GM13977 (cell line): ENCODE measurements around the gene KIF26B.
A peak's percentile ranks its signal among the peaks of the same experiment; 100 is the strongest.

ENCODE experiments used
- DNase-seq: peaks from one replicate; pipeline ENCODE4 v3.0.0; 2012; ENCODE audit warnings: low spot score
- in situ Hi-C: fragments of 300-500 bp; cut with MboI; formaldehyde crosslinking; loops from one replicate; pipeline ENCODE4 v1.12.0; 2022; ENCODE audit warnings: low sequenced_read_pairs, low pct_unique_long_range_greater_than_20kb, mixed read lengths, inconsistent platforms; ENCODE audit not compliant: unreplicated experiment
- TF ChIP-seq, protein P1 (sequence below): IDR thresholded peaks from 2 replicates; pipeline ENCODE4 v1.5.1; 2012; ENCODE audit warnings: mild to moderate bottlenecking, control low read depth; ENCODE audit not compliant: insufficient read depth; ENCODE audit errors: extremely low read depth, missing control alignments

The KIF26B gene

DNA sequence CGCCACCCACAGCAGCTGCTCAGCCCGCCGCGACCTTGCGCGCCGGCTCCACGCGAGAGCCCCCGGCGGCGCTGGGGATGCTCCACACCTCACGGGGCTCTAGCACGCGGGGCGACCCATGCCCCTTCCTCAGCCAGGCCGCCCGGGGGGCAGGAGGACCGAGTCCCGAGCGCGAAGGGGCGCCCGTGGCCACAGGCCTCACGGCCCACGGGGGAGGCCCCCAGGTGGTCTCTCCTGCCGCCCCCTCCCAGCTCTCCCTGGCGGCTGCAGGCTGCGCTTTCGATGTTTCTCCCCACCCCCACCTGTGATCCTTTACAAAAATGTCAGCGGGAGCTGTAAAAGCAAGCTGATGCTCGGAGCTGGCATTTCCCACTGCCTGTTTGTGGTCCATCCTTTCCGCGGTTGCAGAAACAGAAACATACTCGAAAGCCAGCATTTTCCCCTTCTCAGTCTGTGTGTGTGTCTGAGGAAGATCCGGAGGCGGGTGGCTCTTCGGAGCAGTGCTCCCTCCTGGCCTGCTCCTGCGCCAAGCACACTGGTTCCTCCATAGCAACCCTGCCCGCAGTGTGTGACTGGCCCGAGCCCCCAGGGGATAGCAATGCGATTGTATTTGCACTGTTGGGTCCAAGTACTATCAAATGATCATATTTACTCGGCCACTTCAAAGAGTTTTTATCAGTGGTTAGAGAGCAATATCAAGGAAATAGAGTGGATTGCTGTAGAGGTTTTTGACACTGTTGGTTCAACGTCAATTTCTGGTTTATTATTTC lies 2.1 kb downstream of the KIF26B start:
- TF ChIP-seq, protein P1, sequence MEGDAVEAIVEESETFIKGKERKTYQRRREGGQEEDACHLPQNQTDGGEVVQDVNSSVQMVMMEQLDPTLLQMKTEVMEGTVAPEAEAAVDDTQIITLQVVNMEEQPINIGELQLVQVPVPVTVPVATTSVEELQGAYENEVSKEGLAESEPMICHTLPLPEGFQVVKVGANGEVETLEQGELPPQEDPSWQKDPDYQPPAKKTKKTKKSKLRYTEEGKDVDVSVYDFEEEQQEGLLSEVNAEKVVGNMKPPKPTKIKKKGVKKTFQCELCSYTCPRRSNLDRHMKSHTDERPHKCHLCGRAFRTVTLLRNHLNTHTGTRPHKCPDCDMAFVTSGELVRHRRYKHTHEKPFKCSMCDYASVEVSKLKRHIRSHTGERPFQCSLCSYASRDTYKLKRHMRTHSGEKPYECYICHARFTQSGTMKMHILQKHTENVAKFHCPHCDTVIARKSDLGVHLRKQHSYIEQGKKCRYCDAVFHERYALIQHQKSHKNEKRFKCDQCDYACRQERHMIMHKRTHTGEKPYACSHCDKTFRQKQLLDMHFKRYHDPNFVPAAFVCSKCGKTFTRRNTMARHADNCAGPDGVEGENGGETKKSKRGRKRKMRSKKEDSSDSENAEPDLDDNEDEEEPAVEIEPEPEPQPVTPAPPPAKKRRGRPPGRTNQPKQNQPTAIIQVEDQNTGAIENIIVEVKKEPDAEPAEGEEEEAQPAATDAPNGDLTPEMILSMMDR: no peak
- DNase-seq: peak; percentile 35
- in situ Hi-C loops: loop anchor here (25.0 kb wide), 1 partner anchor 1305 kb away; no protein-coding TSS in a partner anchor

DNA sequence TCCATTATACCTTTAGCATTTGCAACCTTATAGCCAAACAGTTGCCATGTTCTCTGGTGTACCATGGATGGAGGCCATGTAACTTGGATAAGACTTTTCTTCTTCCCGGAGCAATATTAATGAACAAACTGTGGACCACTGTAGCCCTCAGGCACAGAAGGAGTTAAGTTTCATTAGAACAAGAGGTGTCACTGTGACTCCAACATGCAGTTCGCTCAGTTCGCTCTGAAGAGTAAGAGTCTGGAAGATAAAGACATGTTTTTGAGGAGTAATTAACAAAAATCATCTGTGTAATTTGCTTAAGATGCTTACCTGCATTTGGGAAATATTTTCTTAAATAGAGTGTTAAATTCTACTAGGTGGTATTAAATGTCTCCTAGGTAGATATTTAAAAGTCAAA lies 4.1 kb downstream of the KIF26B start:
- TF ChIP-seq, protein P1: no peak
- DNase-seq: no peak
- in situ Hi-C loops: loop anchor here (25.0 kb wide), 1 partner anchor 1303 kb away; no protein-coding TSS in a partner anchor

DNA sequence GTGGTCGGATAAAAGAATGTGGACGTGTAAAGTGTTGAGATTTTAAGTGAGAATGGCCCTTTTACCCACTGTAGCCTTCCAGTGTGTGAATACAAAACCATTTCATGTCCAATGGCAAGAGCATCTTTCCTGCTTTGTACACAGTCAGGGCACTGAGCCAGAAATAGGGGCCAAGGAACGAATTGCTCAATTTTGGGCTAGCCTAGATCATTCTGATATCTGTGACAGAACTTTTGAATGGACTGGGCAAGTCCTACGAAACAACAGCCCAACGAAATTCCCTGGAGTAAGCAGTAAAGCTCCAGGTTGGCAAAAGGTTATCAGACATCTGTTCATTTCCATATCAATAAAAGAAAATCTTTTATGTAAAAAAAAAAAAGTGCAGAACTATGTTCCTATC lies 5.5 kb downstream of the KIF26B start:
- in situ Hi-C loops: loop anchor here (25.0 kb wide), 1 partner anchor 1302 kb away; no protein-coding TSS in a partner anchor
- no peak for DNase-seq
- TF ChIP-seq, protein P1: no peak

DNA sequence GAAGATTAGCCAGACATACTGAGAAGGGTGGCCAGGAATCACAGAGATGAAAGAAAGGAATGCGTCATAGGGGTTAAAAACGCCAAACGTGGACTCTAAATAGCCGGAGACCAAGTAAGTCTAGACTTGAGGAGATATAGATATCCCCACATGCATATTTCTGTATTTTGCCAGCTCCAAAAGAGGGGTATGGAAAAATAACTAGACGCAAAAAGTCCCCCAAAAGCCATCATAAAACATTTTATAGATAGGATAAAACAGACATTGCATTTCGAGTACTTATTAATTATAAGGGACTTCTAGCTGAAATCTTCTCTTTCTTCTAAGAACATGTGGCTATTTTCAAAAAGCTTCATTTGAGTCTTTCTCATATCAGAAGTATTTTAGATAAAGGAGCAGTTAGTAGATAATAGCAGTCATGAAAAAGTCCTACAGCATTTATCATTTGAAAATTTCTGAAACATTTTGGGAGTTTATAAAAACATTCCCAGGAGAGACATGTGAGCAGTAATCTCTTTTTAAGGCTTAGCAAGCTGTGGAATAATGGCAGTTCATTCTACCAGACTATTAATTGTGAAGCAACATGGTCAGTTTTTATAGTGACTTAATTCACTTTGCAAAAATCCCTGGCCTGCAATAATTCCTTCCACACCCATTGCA lies 6.1 kb downstream of the KIF26B start:
- in situ Hi-C loops: loop anchor here (25.0 kb wide), 1 partner anchor 1301 kb away; no protein-coding TSS in a partner anchor
- TF ChIP-seq, protein P1: no peak
- no peak for DNase-seq

DNA sequence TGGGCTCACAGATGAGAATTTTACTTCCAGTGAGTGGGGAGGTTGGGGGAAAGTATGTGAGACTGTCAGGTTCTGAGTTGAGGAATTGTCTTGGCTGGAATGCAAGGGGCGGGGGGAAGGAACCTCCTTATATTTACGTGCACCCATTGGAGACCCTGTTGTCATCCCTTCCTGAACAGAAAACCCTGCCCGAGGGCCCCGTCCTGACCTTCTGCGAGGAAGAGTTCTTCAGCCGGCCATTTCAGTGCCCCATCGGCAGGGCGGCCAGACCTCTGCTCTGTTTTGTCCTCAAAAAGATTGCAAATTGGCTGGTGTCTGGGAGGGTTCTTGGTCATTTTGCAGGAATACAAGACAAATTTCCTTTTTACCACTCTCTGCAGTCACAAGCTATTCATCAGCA lies 7.1 kb downstream of the KIF26B start:
- TF ChIP-seq, protein P1: no peak
- DNase-seq: no peak
- in situ Hi-C loops: loop anchor here (25.0 kb wide), 1 partner anchor 1300 kb away; no protein-coding TSS in a partner anchor

DNA sequence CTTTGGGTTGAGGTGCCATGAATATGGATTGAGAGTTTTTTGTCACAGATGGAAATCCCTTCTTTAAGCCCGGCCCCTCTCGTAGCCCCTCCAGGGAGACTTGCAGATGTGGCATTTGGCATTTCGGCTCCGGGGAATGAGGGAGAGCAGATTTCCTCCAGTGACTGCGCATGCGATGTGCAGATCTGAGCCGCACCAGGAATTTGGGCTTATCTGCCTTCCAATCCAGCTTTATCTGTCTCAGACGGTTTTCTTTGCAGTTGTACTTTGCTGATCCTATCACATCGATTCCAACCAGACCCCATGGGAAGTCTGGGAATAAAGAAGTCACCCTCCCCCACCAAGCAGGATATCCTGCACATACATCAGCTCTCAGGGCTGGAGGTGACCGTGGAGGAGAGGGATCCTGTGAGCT lies 11.7 kb downstream of the KIF26B start:
- TF ChIP-seq, protein P1: no peak
- in situ Hi-C loops: loop anchor here (25.0 kb wide), 1 partner anchor 1296 kb away; no protein-coding TSS in a partner anchor
- DNase-seq: no peak
